HEK293T (cell line): ENCODE results near the gene IL2RA.

ENCODE experiments used
- BHLHE40 ChIP-seq: fragments of 450-650 bp; IDR thresholded peaks from 2 replicates; pipeline ENCODE4 v1.6.1; 2016; ENCODE audit warnings: mild to moderate bottlenecking, moderate library complexity, borderline replicate concordance
- CTBP1 ChIP-seq: fragments of 450-650 bp; IDR thresholded peaks from 2 replicates; pipeline ENCODE4 v1.6.1; 2016; ENCODE audit warnings: borderline replicate concordance
- FOXA1 ChIP-seq: fragments of 450-650 bp; IDR thresholded peaks from 2 replicates; pipeline ENCODE4 v1.6.1; 2016; ENCODE audit warnings: mild to moderate bottlenecking
- FOXK2 ChIP-seq: fragments of 450-650 bp; IDR thresholded peaks from 2 replicates; pipeline ENCODE4 v1.6.1; 2016; ENCODE audit warnings: mild to moderate bottlenecking
- FOXM1 ChIP-seq: fragments of 450-650 bp; IDR thresholded peaks from 2 replicates; pipeline ENCODE4 v1.6.1; 2017; ENCODE audit warnings: mild to moderate bottlenecking, borderline replicate concordance
- HDGF ChIP-seq: fragments of 450-650 bp; IDR thresholded peaks from 2 replicates; pipeline ENCODE4 v1.6.1; 2017; ENCODE audit warnings: antibody characterized with exemption, borderline replicate concordance
- L3MBTL2 ChIP-seq: fragments of 450-650 bp; conservative IDR thresholded peaks from 2 replicates; pipeline ENCODE4 v1.6.1; 2016; ENCODE audit warnings: mild to moderate bottlenecking
- SP1 ChIP-seq: fragments of 450-650 bp; IDR thresholded peaks from 2 replicates; pipeline ENCODE4 v1.6.1; 2017
- TF ChIP-seq, protein P1 (sequence below): fragments of 450-650 bp; IDR thresholded peaks from 2 replicates; pipeline ENCODE4 v1.6.1; 2016

DNA sequence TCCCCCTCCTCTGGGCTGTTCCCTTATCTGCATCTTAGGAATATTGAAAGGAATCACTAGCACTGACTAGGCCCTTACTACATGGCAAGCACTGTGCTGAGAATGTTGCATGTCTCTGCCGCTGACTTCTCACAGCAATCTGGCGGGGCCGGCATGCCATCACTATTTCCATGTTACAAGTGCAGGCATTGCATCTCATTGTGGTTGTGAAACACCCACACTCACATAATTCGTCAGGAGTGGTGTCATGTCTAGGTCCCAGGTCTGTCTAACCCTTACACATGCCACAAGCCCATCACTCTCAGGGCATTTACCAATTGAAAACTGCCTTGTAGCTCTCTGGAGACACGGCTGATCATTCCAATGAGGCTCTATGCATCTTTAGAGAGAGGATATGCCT is 8.5 kb upstream of the IL2RA start:
- TF ChIP-seq FOXK2 (no peak), HDGF (no peak), L3MBTL2 (no peak), FOXA1 (no peak), FOXM1 (no peak), SP1 (no peak), CTBP1 (no peak), BHLHE40 (no peak)
- TF ChIP-seq, protein P1, sequence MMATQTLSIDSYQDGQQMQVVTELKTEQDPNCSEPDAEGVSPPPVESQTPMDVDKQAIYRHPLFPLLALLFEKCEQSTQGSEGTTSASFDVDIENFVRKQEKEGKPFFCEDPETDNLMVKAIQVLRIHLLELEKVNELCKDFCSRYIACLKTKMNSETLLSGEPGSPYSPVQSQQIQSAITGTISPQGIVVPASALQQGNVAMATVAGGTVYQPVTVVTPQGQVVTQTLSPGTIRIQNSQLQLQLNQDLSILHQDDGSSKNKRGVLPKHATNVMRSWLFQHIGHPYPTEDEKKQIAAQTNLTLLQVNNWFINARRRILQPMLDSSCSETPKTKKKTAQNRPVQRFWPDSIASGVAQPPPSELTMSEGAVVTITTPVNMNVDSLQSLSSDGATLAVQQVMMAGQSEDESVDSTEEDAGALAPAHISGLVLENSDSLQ = no peak
